Islet precursor cell (in vitro differentiated cells): ENCODE data around the gene MAZ.

ENCODE experiments used
- DNase-seq: peaks from one replicate; pipeline ENCODE4 v3.0.0-alpha.2; 2018

Gene MAZ

GRCh38 chr16:29858149-29858849, 52.0 kb downstream of the MAZ start:
- DNase-seq, result no peak

GRCh38 chr16:29858974-29859373, 52.6 kb downstream of the MAZ start:
- no peak for DNase-seq

GRCh38 chr16:29860218-29860617, 53.9 kb downstream of the MAZ start:
- DNase-seq, result no peak
